Measurements from ENCODE around the gene ITGA5. TPM values are rescaled to one million over a fixed set of nuclear protein-coding genes. Genes with fewer than 3 reads are reported as not detected.
"Not testable (repeated sequence)": the region's sequence is repeated elsewhere in the genome, so short reads cannot be mapped to it uniquely, and the experiment has no call there.

Gene ITGA5
- total RNA-seq, 1 experiment from 2014 or later: 49.1 TPM

GRCh38 chr12:54360717-54361456, 58.2 kb downstream of the ITGA5 start:
- in situ Hi-C loops (cut with HindIII; ENCODE audit: low sequenced_read_pairs): loop anchor here (25.0 kb wide), 1 partner anchor 149 kb away; no protein-coding TSS in a partner anchor

DNA sequence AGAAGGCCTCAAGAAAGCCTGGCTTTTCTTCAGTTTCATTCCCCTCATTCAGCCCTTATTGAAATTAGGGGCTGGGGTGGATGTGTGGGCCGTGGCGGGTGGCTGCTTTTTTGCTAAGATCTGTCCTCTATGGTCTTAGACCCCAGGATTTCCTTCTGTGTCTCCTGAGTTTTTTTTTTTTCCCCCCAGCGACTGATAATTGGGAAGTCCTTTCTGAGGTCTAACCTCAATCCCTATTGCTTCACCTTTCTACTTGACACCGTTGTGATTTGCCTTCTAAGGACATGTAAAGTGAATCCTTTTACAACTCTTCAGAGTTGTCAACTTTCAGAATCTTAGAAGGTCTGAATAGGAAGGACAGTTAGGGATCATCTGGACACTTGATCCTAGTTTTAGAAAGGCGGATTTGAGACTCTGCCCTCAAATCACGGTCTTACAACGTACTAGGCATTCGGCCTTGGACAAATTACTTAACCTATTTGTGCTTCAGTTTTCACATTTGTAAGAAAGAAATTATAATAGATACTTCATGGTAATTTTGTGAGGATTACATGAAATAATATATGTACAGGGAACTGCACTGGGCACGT, 59.2 kb downstream of the ITGA5 start:
- in situ Hi-C loops (cut with HindIII; ENCODE audit: low sequenced_read_pairs): loop anchor here (25.0 kb wide), 1 partner anchor 148 kb away; no protein-coding TSS in a partner anchor
- no peak for DNase-seq (ENCODE audit: low spot score)

More at GRCh38 chr12:54360717-54361456, 58.2 kb downstream of the ITGA5 start:
- DNase-seq (ENCODE audit: low spot score): peak; percentile 88

DNA sequence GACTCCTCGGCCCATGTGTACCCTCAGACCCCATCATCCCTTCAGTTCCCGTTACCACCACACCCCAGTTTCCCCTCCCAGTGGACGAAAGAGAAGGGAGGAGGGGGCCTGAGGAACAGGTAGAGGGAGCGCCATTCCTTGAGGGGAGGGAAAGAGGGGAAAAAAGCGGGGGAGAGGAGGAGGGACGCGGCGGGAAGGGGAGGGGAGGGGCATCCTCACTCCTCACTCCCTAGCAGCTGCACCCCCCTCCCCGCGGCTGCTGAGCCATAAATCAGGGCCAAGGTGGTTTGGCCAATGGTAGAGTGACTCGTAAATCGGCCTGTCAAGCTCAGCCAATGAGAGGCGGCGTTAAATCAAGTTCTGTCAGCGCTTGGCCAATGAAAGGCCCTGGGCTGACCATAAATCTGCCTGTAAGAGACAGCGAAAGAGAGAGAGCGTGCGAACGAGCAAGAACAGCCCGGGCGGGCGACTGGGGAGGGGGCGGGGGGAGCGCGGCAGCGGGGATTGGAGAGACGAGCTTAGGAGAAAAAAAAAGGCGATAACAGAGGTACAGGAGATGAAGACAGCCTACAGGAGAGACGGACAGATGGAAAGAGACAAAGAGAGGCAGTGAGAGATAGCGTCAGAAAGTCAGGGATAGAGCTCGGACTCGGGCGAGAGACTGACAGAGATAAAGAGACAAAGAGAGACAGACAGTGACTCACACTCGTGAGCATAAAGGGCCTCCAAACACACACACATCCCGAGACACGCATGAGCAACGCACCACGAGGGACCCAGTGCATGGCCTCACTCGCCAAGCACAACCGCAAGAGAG, 59.9 kb downstream of the ITGA5 start:
- in situ Hi-C loops (cut with HindIII; ENCODE audit: low sequenced_read_pairs): loop anchor here (25.0 kb wide), 1 partner anchor 147 kb away; no protein-coding TSS in a partner anchor
- DNase-seq (ENCODE audit: low spot score): peak; percentile 100

DNA sequence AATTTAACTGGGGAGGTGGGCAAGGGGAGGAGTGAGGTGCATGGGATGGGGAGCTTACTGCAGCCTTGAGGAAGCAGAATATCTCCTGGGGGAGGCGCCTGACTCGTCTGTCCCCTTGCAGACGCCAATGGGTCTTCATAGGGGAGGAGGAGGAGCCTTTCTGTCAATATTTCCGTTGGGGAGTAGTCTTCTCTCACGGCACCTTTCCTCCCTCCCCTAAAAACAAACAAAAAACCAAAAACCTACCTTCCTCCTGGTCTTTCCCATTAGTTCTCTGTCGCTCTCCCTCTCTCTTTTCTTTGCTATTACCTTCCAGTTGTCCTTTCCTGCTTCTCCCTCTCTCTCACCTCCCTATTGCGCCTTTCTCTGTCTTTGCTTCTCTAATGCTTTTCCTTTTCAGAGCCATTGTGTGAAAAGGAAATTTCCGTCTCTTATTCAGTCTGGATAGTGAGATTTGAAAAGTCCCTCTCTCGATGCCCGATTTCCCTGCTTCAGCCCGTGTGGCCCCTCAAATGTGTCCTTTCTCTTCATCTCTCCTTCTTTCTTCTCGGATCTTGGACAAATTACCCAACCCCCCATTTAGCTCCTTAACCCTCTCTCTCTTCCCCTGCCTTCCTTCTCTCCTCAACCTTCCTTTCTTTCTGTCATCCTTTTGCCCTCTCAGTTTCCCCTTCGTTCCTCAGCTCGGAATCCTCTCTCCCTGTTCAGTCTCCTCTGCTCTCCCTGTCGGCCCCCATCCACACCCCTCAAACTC, 60.7 kb downstream of the ITGA5 start:
- in situ Hi-C loops (cut with HindIII; ENCODE audit: low sequenced_read_pairs): loop anchor here (25.0 kb wide), 1 partner anchor 146 kb away; no protein-coding TSS in a partner anchor
- DNase-seq (ENCODE audit: low spot score): peak; percentile 94

- in situ Hi-C loops (cut with HindIII; ENCODE audit: low sequenced_read_pairs): loop anchor here (25.0 kb wide), 1 partner anchor 145 kb away; no protein-coding TSS in a partner anchor
- DNase-seq (ENCODE audit: low spot score): no peak
Observed at GRCh38 chr12:54357506-54358190, 61.4 kb downstream of the ITGA5 start.

- DNase-seq (ENCODE audit: low spot score): peak; percentile 70
- in situ Hi-C loops (cut with HindIII; ENCODE audit: low sequenced_read_pairs): loop anchor here (25.0 kb wide), 1 partner anchor 145 kb away; no protein-coding TSS in a partner anchor
Observed at GRCh38 chr12:54356951-54357356, 62.1 kb downstream of the ITGA5 start.

- in situ Hi-C loops (cut with HindIII; ENCODE audit: low sequenced_read_pairs): loop anchor here (25.0 kb wide), 1 partner anchor 144 kb away; no protein-coding TSS in a partner anchor
- no peak for DNase-seq (ENCODE audit: low spot score)
Observed at GRCh38 chr12:54356228-54356627, 62.8 kb downstream of the ITGA5 start.

DNA sequence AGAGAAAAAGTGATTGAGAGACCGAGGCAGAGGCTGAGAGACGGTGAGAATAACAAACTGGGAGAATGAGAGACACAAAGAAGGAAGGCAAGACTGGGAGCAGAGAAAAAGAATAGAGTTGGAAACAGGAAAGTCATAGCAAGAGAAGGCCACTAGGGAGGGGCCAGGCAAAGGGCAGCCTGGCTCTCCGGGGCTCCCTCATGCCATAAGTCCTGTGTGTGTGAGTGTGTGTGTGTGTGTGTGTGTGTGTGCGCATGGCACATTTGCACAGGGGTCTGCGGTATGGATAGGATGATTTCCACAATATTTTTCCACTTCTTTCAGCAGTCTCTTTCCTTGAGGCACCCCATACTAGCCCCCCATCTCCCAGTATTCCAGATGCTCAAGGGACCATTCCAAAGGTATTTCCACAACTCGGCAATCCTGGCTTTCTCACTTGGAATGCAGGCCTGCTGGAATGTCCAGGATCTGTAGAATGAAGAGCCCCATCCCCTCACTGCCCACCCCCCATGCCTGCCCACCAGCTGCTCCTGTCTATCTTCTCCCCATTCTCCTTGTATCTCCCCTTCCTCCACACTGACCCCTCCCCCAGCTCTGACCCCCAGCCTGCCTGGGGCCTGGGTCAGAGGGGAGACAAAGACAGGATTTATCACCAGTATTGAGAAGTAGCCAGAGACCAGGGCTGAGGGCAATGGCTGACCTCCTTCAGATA, 63.8 kb downstream of the ITGA5 start:
- no peak for DNase-seq (ENCODE audit: low spot score)
- in situ Hi-C loops (cut with HindIII; ENCODE audit: low sequenced_read_pairs): loop anchor here (25.0 kb wide), 1 partner anchor 143 kb away; no protein-coding TSS in a partner anchor

GRCh38 chr12:54354271-54354670, 64.8 kb downstream of the ITGA5 start:
- DNase-seq (ENCODE audit: low spot score): not testable (repeated sequence)
- in situ Hi-C loops (cut with HindIII; ENCODE audit: low sequenced_read_pairs): loop anchor here (25.0 kb wide), 1 partner anchor 142 kb away; no protein-coding TSS in a partner anchor

- in situ Hi-C loops (cut with HindIII; ENCODE audit: low sequenced_read_pairs): loop anchor here (25.0 kb wide), 1 partner anchor 141 kb away; no protein-coding TSS in a partner anchor
- peak; percentile 63 for DNase-seq (ENCODE audit: low spot score)
Observed at GRCh38 chr12:54352891-54353874, 65.9 kb downstream of the ITGA5 start.

DNA sequence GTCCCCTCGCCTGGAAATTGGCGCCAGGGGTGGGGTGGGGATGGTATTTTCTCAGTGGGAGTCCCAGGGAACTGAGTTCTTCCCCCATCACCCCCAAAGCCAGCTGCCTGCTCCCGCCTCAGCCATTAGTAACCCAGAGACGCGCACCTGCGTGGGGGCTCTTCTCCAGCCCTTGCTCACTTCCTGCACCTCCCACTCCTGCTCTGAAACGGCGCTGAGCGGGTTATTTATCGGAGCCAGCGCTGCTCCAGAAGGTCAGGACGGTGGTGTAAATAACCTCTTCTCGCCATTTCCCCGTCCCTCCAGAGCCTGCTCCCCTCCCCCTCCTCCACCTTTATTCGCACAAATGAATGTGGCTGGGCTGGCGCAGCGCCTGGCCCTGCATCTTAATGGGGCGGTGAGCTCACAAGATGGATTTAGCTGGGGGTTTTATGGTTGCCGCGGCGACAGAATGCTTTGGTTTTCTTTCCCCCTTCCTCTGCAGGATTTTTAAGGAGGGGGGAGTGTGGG, 67.0 kb downstream of the ITGA5 start:
- DNase-seq (ENCODE audit: low spot score): peak; percentile 87
- in situ Hi-C loops (cut with HindIII; ENCODE audit: low sequenced_read_pairs): loop anchor here (25.0 kb wide), 1 partner anchor 140 kb away; no protein-coding TSS in a partner anchor

- in situ Hi-C loops (cut with HindIII; ENCODE audit: low sequenced_read_pairs): loop anchor here (25.0 kb wide), 1 partner anchor 139 kb away; no protein-coding TSS in a partner anchor
- DNase-seq (ENCODE audit: low spot score): no peak
Observed at GRCh38 chr12:54351341-54351740, 67.7 kb downstream of the ITGA5 start.

DNA sequence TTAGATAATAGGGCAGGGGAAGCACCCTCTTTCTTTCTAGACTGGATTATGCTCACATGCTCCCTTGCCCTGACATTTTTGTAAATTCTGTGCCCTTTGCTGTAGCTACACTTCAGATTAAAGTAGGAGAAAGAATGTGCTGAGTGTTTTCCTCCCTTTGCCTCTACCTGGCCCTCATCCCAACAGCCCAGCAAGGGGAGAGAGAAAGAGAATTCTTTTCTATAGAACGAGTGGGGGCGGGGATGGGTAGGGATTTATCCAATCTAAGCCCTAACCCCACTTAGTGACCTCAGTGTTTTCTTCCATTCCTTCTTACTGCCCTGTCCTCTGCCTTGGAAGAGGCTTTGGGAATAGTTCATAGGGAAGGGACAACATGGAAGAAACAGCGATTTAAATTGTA, 68.3 kb downstream of the ITGA5 start:
- in situ Hi-C loops (cut with HindIII; ENCODE audit: low sequenced_read_pairs): loop anchor here (25.0 kb wide), 1 partner anchor 138 kb away; no protein-coding TSS in a partner anchor
- DNase-seq (ENCODE audit: low spot score): no peak

DNA sequence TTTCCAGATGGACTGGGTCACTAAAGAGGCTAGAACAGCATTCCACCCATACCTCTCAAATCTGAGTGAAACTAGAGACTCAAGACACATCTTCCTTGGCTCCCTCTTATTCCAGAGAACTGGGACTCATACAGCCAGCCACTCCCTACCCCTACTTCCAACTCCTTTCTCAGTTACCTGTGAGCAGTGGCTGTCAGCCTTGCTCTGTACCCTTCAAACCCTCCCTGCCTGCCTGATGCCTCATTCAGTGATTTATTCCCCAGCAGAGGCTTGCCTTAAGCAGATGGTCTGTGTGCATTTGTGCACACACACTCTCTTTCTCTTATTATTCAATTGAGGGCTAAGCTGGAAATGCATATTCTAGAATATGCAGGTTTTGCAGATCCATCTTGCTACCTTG, 69.4 kb downstream of the ITGA5 start:
- in situ Hi-C loops (cut with HindIII; ENCODE audit: low sequenced_read_pairs): loop anchor here (25.0 kb wide), 1 partner anchor 137 kb away; no protein-coding TSS in a partner anchor

DNA sequence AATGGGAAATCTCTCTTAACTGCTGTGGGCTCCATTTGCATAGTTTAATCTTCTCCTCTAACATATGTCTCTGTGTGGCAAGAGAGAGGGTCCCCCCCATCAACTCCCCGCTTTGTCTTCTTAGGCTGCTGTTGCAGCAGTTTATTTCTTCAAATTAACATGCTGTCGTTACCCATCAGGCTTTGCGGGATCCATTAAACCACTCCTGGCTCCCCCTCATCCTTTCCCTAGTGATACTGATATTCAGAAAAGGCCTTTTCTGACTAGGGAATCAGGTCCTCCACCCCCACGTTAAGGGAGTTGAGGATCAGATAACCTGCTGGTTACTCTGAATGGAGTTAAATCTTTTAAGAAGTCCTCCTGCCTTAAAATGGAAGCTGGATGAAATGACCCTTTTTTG, 70.0 kb downstream of the ITGA5 start:
- DNase-seq (ENCODE audit: low spot score): no peak
- in situ Hi-C loops (cut with HindIII; ENCODE audit: low sequenced_read_pairs): no loop called here

More for the DNA sequence above, 69.4 kb downstream of the ITGA5 start:
- no peak for DNase-seq (ENCODE audit: low spot score)

Data from G401 (cell line).